HG03045 (cell line): ENCODE data around the gene SCML1.
A peak's percentile ranks its signal among the peaks of the same experiment; 100 is the strongest.

ENCODE experiments used
- ATAC-seq: cut with Tn5 transposase; IDR thresholded peaks from one replicate; pipeline ENCODE4 v1.9.1; 2021; ENCODE audit warnings: mild to moderate bottlenecking, moderate library complexity; ENCODE audit not compliant: unreplicated experiment

SCML1 gene, protein sequence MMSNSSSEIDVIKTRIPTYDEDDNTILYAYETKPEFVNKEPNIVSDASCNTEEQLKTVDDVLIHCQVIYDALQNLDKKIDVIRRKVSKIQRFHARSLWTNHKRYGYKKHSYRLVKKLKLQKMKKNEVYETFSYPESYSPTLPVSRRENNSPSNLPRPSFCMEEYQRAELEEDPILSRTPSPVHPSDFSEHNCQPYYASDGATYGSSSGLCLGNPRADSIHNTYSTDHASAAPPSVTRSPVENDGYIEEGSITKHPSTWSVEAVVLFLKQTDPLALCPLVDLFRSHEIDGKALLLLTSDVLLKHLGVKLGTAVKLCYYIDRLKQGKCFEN

DNA sequence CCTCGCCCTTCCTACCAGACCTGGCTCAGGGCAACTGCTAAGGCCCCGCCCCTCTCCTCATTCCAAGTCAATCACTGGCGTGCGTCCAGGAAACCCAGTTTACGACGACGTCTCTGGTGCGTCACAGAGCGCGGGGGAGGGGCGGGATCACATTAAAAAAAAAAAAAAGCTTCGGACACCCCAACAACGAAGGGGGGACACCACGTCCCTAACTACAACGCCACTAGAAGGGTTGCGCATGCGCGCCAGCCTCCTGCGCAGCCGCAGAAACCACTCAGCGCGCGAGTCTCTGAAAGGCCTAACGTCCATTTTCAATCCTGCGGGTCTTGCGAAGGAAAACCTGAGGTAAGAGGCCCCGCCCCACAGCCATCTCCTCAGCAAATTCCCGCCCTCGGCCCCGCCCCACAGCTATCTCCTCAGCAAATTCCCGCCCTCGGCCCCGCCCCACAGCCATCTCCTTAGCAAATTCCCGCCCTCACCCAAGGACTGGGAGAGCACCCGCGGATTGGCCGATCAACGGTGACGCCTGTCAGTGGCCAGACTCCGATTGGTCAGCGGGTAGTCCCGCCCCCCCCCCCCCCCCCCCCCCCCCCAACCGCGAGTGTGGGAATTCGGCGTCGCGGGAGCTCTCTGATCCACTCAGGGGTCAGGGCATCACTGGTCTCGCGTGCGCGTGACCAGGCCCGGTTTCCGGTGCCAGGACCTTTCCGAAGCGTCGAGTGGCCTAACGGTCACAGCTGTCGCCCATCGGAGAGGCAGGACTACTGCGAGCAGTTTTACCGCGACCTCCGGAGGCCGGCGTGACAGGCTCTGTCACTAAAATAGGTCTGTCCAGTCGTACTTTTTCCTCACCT is at the start of gene SCML1:
Gene SCML1, plus strand, starts transcription at position 638 of the 854 bp plus-strand sequence. CDS start 6,694 bp downstream, outside the sequence.
- ATAC-seq, result peak; percentile 77

GRCh38 chrX:17687648-17688047 is 49.6 kb upstream of the SCML1 start:
- ATAC-seq, result no peak

DNA sequence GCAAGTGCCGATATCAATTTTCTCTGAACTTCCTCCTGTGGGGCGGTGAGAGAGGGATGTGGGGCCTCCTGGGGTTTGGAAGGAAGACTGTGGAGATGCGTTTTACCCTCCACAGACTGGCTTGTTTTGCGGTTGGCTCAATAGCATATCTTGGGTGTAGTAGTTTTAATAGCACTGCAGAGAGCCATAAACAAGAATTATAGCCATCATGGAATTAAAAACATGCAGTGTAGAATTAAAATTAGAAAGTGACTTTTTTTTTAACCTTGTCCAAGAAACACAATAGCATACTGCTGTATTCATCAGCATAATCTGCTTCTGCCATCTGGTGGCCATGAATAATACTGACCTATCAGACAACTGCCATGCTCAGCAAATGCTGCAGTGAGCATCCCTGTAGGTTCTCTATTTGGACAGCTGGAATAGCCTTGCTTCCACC is 47.3 kb upstream of the SCML1 start:
- no peak for ATAC-seq

GRCh38 chrX:17692709-17693346 is 44.5 kb upstream of the SCML1 start:
- ATAC-seq, result no peak

- ATAC-seq, result no peak
Measured at GRCh38 chrX:17697191-17697590, 40.1 kb upstream of the SCML1 start.

- no peak for ATAC-seq
Measured at GRCh38 chrX:17700976-17701375, 36.3 kb upstream of the SCML1 start.

DNA sequence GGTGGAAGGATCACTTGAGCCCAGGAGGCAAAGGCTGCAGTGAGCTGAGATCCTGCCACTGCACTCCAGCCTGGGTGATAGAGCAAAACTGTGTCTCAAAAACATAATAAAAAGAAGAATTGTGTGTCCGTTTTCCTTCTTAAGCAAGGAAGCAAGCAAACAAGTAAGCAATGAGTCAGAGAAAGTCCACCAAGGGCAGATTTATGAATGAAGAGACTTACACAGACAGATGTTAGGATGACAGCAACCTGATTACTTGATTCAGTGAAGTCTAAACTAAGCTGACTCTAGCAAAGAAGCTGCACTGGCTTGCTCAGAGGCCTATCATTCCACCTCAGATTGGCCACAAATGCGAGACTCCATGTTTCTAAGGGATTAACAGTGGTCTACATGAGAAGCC is 34.1 kb upstream of the SCML1 start:
- ATAC-seq, result no peak

DNA sequence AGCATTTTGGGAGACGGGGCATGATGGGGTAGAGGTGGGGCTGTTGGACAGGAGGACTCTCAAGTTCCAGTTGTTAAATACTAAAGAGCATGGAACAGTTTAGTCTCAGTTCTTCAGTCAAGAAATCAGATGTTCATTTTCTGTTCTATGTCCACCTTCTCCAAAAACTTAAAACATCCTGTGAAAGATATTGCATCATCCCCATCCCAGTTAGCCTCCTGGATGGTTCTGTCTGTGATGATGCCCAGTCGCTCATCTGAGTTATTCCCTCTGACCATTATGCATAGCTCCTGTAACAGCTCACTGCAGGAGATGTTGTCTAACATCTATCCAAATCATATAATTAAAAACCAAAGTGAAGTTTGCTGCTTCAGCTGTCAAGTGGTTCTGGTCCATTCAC is 32.1 kb upstream of the SCML1 start:
- ATAC-seq, result no peak

GRCh38 chrX:17706676-17707075 is 30.6 kb upstream of the SCML1 start:
- no peak for ATAC-seq

DNA sequence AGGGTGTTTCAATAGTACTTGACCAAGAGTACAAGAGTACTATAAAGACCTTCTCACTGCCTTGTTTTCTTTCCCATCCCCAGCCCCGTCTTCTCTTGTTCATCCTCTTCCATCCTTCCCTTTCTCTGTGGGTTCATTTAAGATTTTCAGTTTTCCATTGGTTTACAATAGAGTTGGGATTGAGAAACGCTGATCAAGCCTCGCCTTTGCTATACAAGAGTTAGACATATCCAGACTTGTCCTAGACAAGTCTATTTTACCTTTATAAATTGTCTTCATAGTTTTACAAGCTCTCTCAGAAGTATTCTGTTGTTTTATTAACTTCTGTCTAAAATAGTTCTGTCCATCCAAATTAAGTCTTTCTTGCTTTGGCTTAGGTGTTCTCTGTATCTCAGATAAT is 29.6 kb upstream of the SCML1 start:
- ATAC-seq, result no peak

GRCh38 chrX:17710871-17711301 is 26.4 kb upstream of the SCML1 start:
- no peak for ATAC-seq

DNA sequence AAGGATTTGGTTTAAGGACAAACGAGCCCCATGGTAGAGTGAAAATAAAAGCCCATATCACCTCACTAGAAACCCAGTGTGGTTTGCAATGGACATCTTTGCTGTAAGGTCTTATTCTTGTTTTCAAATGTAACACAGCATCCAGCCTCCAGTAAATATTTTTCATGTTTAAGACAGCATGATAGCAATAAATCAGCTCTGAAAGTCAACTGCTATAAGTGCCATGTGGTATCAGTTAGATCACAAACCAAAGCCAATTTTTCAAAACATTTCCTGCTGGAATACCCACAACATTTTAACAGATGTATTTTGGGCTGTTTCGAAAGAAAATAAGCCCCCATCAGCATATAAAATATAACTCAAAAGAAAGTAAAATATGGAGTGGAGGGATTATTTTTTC is 24.0 kb upstream of the SCML1 start:
- ATAC-seq, result no peak

GRCh38 chrX:17718649-17719165 is 18.6 kb upstream of the SCML1 start:
- no peak for ATAC-seq

- ATAC-seq, result no peak
Measured at GRCh38 chrX:17719711-17720110, 17.6 kb upstream of the SCML1 start.

DNA sequence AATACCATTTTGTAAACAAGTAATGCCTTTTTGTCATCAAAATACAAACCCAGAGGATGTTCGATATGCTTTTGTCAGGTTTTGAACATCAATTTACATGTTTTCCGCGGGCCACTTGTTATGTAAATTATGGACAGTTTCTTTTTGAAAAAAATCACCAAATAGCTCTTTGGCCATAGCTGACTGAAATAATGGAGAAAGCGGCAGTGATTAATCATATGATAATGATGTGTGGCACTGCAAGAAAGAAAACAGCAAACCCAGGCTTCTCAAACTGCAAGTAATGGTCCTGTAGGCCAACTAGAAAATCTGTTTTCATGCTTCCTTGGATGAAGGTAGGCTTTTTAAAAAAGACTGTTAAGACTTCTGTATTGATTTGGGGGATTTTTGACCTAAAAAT is 15.6 kb upstream of the SCML1 start:
- ATAC-seq, result no peak

DNA sequence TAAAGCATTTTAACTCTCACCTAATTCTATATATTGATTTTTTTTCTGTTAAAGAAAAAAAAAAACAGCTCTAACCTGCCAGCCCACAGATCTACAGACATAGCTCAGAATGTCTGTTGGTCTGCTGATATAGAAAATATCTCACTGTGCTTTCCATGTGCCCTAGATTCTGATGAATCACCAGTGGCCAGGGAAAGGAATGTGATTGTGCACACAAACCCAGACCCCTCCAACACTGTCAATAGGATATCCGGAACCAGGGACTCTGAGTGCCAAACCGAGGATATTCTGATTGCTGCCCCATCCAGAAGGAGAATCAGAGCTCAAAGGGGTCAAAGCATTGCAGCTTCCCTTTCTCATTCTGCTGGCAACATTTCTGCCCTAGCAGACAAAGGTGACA is 12.1 kb upstream of the SCML1 start:
- ATAC-seq, result no peak

DNA sequence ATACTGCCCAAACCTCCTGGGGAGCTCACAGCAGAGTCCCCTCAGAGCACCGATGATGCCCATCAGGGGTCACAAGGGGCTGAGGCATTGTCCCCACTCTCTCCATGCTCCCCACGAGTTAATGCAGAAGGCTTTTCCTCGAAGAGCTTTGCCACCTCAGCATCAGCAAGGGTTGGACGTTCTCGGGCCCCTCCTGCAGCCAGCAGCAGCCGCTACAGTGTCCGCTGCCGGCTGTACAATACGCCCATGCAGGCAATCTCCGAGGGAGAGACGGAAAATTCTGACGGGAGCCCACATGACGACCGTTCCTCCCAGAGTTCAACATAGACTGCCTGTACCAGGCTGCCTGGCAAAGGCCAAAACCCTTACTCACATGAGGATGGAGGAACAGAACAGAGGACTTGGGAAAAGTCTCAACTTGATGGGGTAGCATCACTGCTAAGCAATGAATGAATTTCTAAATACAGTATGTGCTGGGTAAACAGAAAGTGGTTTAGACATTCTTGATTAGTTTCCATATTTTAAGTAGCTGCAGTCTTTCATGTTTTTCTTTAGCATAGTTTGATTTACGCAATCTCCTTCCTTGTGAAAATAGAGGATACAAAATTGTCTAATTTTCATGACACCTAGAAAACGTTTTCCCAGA is 5.0 kb upstream of the SCML1 start:
- no peak for ATAC-seq

GRCh38 chrX:17735406-17735805 is 1.9 kb upstream of the SCML1 start:
- ATAC-seq, result no peak

GRCh38 chrX:17736478-17736855 is 826 bp upstream of the SCML1 start:
- no peak for ATAC-seq

- ATAC-seq, result no peak
Measured at GRCh38 chrX:17737710-17737985, 355 bp downstream of the SCML1 start.
